ENCODE measurements around the gene BTBD16. TPM values are rescaled to one million over a fixed set of nuclear protein-coding genes. Genes with fewer than 3 reads are reported as not detected.

The BTBD16 gene
- total and polyA plus RNA-seq, 2 donors from 2014 or later: 0.34 to 1.2 TPM

DNA sequence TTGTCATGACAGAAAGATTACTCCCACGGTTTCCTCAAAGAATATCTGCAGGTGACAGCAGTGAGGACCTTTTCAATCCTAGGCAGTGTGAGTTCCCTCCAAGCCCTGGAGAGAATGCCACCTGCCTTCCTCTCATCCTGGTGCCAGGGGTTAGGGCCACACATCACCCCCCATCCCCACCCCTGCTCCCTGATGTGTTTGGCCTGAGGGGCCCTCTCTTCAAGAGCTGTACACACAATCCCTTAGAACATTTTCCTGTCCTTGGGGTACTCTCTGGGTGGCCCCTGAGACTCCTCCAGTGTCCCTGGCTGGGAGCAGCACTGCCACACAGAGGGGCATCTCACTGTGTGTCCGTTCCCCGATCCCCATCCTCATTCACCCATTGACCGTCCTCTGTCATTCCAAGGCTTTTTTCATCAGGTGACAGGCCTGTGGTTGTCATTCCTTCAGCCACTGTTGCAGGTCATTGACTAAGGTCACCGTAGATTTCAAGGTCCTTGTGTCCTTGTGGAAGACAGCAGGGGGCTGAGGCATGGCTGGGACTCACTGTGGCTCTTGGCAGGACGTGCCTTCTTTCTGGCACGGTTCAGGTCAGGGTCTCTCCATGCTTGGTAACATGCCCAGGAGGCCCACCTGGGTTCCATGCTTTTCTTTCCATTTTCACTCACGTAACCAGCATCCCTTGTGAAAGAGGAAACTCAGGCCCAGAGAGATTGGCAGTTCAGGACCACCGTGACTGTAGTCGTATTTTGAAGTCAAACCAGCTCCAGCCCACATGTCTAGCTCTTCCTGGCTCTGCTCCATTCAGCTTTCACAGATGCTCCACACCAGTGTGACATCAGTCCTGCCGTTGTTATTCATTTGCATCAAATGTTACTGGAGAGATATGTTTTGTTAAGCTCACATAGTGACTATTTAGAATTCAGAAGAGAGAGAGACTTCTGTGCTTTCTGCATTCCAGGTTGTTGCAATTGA lies 26.8 kb upstream of the BTBD16 start:
- TF ChIP-seq, protein P1, sequence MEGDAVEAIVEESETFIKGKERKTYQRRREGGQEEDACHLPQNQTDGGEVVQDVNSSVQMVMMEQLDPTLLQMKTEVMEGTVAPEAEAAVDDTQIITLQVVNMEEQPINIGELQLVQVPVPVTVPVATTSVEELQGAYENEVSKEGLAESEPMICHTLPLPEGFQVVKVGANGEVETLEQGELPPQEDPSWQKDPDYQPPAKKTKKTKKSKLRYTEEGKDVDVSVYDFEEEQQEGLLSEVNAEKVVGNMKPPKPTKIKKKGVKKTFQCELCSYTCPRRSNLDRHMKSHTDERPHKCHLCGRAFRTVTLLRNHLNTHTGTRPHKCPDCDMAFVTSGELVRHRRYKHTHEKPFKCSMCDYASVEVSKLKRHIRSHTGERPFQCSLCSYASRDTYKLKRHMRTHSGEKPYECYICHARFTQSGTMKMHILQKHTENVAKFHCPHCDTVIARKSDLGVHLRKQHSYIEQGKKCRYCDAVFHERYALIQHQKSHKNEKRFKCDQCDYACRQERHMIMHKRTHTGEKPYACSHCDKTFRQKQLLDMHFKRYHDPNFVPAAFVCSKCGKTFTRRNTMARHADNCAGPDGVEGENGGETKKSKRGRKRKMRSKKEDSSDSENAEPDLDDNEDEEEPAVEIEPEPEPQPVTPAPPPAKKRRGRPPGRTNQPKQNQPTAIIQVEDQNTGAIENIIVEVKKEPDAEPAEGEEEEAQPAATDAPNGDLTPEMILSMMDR (IDR thresholded peaks at IDR 0.05; ENCODE audit: borderline replicate concordance, extremely low read depth, insufficient read depth): no peak
- H3K27me3 ChIP-seq (ENCODE audit: control insufficient read depth, insufficient read depth, low read length): no peaks in the 10 kb centered on the region
- H3K9ac ChIP-seq (ENCODE audit: low read length in 3 of 3): no peak overlapping the region
- no peak overlapping the region for H3K4me3 ChIP-seq (ENCODE audit: low read length in 3 of 3)
- FAIRE-seq (no peak), DNase-seq (no peak)
- no peaks in the 10 kb centered on the region for H3K4me1 ChIP-seq (ENCODE audit: control insufficient read depth in 2 of 3, insufficient read depth in 2 of 3, low read depth in 1 of 3, low read length in 3 of 3)
- peaks cover 0 to 18% (median 13%) of the 10 kb centered on the region in 3 donors for H3K36me3 ChIP-seq (ENCODE audit: control insufficient read depth in 2 of 3, insufficient read depth in 3 of 3, low read length in 3 of 3)
- intact Hi-C loops (cut with DNase I): no loop called here
- H3K27ac ChIP-seq (ENCODE audit: low read depth in 2 of 2, low read length in 2 of 2): no peak overlapping the region
- no peaks in the 10 kb centered on the region for H3K9me3 ChIP-seq (ENCODE audit: control insufficient read depth in 2 of 3, insufficient read depth in 1 of 3, low read length in 3 of 3)

GRCh38 chr10:122245136-122245535 lies 26.0 kb upstream of the BTBD16 start:
- intact Hi-C loops (cut with DNase I): no loop called here
- DNase-seq (no peak), FAIRE-seq (no peak)
- Histone ChIP-seq H3K9me3 (ENCODE audit: control insufficient read depth in 2 of 3, insufficient read depth in 1 of 3, low read length in 3 of 3) (no peaks in the 10 kb centered on the region), H3K9ac (ENCODE audit: low read length in 3 of 3) (no peak overlapping the region), H3K27ac (ENCODE audit: low read depth in 2 of 2, low read length in 2 of 2) (no peak overlapping the region), H3K36me3 (ENCODE audit: control insufficient read depth in 2 of 3, insufficient read depth in 3 of 3, low read length in 3 of 3) (peaks cover 0 to 24% (median 10%) of the 10 kb centered on the region in 3 donors), H3K4me1 (ENCODE audit: control insufficient read depth in 2 of 3, insufficient read depth in 2 of 3, low read depth in 1 of 3, low read length in 3 of 3) (no peaks in the 10 kb centered on the region), H3K4me3 (ENCODE audit: low read length in 3 of 3) (no peak overlapping the region), H3K27me3 (ENCODE audit: control insufficient read depth, insufficient read depth, low read length) (no peaks in the 10 kb centered on the region)
- TF ChIP-seq, protein P1 (IDR thresholded peaks at IDR 0.05; ENCODE audit: borderline replicate concordance, extremely low read depth, insufficient read depth): no peak

DNA sequence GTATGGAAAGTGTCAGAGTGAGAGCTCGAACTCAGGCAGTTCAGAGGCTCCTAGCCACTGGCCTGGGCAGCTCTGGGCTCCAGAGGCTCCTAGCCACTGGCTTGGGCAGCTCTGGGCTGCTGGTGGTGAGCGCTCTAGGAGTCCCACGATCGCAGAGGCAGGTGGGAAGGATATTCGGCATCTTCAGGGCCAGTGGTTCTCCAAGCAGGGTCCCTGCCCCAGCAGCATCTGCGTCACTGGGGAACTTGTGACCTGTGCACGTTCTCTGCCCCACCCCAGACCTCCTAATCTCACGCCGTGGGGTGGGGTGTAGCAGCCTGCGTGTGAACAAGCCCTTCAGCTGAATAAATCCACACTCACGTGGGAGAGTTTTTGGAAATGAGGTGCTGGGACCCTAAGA lies 25.2 kb upstream of the BTBD16 start:
- intact Hi-C loops (cut with DNase I): no loop called here
- no peaks in the 10 kb centered on the region for H3K4me1 ChIP-seq (ENCODE audit: control insufficient read depth in 2 of 3, insufficient read depth in 2 of 3, low read depth in 1 of 3, low read length in 3 of 3)
- H3K9me3 ChIP-seq (ENCODE audit: control insufficient read depth in 2 of 3, insufficient read depth in 1 of 3, low read length in 3 of 3): no peaks in the 10 kb centered on the region
- peaks cover 0 to 24% (median 7%) of the 10 kb centered on the region in 3 donors for H3K36me3 ChIP-seq (ENCODE audit: control insufficient read depth in 2 of 3, insufficient read depth in 3 of 3, low read length in 3 of 3)
- no peak overlapping the region for H3K9ac ChIP-seq (ENCODE audit: low read length in 3 of 3)
- H3K27me3 ChIP-seq (ENCODE audit: control insufficient read depth, insufficient read depth, low read length): no peaks in the 10 kb centered on the region
- H3K4me3 ChIP-seq (ENCODE audit: low read length in 3 of 3): no peak overlapping the region
- TF ChIP-seq, protein P1 (IDR thresholded peaks at IDR 0.05; ENCODE audit: borderline replicate concordance, extremely low read depth, insufficient read depth): no peak
- no peak for FAIRE-seq
- no peak for DNase-seq
- no peak overlapping the region for H3K27ac ChIP-seq (ENCODE audit: low read depth in 2 of 2, low read length in 2 of 2)
